IMR-90 (cell line): ENCODE measurements around the gene PPP1R9B. TPM values are rescaled to one million over a fixed set of nuclear protein-coding genes. Genes with fewer than 3 reads are reported as not detected.
A peak's percentile ranks its signal among the peaks of the same experiment; 100 is the strongest.

Experiments used
- ATAC-seq: fragments of 200-7000 bp; cut with Tn5 transposase; 2 replicates; pipeline ENCODE4 v1.9.1; 2020; ENCODE audit warnings: low read depth, mild to moderate bottlenecking, moderate library complexity
- BruUV-seq: library from RNA; stranded (reverse); fragments of 400-500 nt; replicated peaks from 2 replicates; lab custom pipeline; 2021; lab: Mats Ljungman, UMichigan
- CTCF ChIA-PET: fragments of 300-600 bp; formaldehyde crosslinking; extraction: SDS; loops from one replicate; lab custom pipeline; 2021; ENCODE audit warnings: antibody characterized with exemption; lab: Yijun Ruan, JAX
- POLR2A ChIA-PET: fragments of 300-600 bp; sonication (Branson Sonifier 250); formaldehyde crosslinking; loops from one replicate; lab custom pipeline; 2022; ENCODE audit warnings: antibody characterized with exemption; ENCODE audit not compliant: unreplicated experiment; lab: Charles Lee
- DNase-seq: peaks from one replicate; pipeline ENCODE4 v3.0.0; 2013
- H2AFZ ChIP-seq: replicated peaks from 2 replicates; pipeline ENCODE3; 2013; ENCODE audit warnings: low read length, mild to moderate bottlenecking; ENCODE audit not compliant: poor library complexity
- H2AK5ac ChIP-seq: 2 replicates; pipeline ENCODE4 v1.6.1; 2013; ENCODE audit warnings: low read depth, low read length, inconsistent platforms
- H2AK9ac ChIP-seq: replicated peaks from 2 replicates; pipeline ENCODE3; 2013; ENCODE audit warnings: mild to moderate bottlenecking, low read depth, low read length, moderate library complexity; ENCODE audit not compliant: poor library complexity
- H2BK120ac ChIP-seq: 2 replicates; pipeline ENCODE4 v1.6.1; 2013; ENCODE audit warnings: low read depth, low read length, inconsistent platforms
- H2BK15ac ChIP-seq: 3 replicates; pipeline ENCODE4 v1.6.1; 2013; ENCODE audit warnings: low read depth, low read length, inconsistent platforms
- H2BK20ac ChIP-seq: 2 replicates; pipeline ENCODE4 v1.6.1; 2013; ENCODE audit warnings: low read depth, mild to moderate bottlenecking, inconsistent platforms, low read length, moderate library complexity
- H2BK5ac ChIP-seq: 2 replicates; pipeline ENCODE4 v1.6.1; 2013; ENCODE audit warnings: mild to moderate bottlenecking, low read depth, low read length, inconsistent platforms; ENCODE audit not compliant: poor library complexity, severe bottlenecking
- H3K14ac ChIP-seq: replicated peaks from 2 replicates; pipeline ENCODE4 v1.6.1; 2013; ENCODE audit warnings: low read depth, low read length, inconsistent platforms
- H3K18ac ChIP-seq: 2 replicates; pipeline ENCODE4 v1.6.1; 2013; ENCODE audit warnings: low read depth, low read length, control low read depth
- H3K23ac ChIP-seq: 2 replicates; pipeline ENCODE4 v1.6.1; 2013; ENCODE audit warnings: low read depth, low read length, inconsistent platforms
- H3K27ac ChIP-seq: 2 replicates; pipeline ENCODE4 v1.5.1; 2013; ENCODE audit warnings: mild to moderate bottlenecking, control low read depth, low read length; ENCODE audit not compliant: insufficient read depth
- H3K27me3 ChIP-seq: 2 replicates; pipeline ENCODE4 v1.6.1; 2013; ENCODE audit warnings: low read length; ENCODE audit not compliant: control insufficient read depth, insufficient read depth
- H3K36me3 ChIP-seq: 2 replicates; pipeline ENCODE4 v1.6.1; 2013; ENCODE audit warnings: low read length, mixed read lengths; ENCODE audit not compliant: control insufficient read depth, insufficient read depth
- H3K4ac ChIP-seq: 2 replicates; pipeline ENCODE4 v1.6.1; 2013; ENCODE audit warnings: low read depth, low read length, inconsistent platforms
- H3K4me1 ChIP-seq: 2 replicates; pipeline ENCODE4 v1.6.1; 2013; ENCODE audit warnings: low read length, mixed read lengths; ENCODE audit not compliant: control insufficient read depth, insufficient read depth
- H3K4me2 ChIP-seq: 2 replicates; pipeline ENCODE4 v1.6.1; 2013; ENCODE audit warnings: low read depth, mild to moderate bottlenecking, control low read depth, low read length, moderate library complexity
- H3K4me3 ChIP-seq: 2 replicates; pipeline ENCODE4 v1.5.1; 2013; ENCODE audit warnings: low read depth, mild to moderate bottlenecking, control low read depth, low read length, moderate library complexity; ENCODE audit not compliant: insufficient read depth
- H3K56ac ChIP-seq: 2 replicates; pipeline ENCODE4 v1.6.1; 2013; ENCODE audit warnings: low read length, inconsistent platforms; ENCODE audit not compliant: insufficient read depth; ENCODE audit errors: extremely low read depth
- H3K79me1 ChIP-seq, 2 experiments: 2 replicates each; pipeline ENCODE4 v1.6.1; 2013; ENCODE audit warnings: low read length in 2 of 2, inconsistent platforms in 1 of 2, low read depth in 1 of 2
- H3K9ac ChIP-seq: 2 replicates; pipeline ENCODE4 v1.6.1; 2013; ENCODE audit warnings: low read depth, low read length, control low read depth
- H3K9me1 ChIP-seq: 2 replicates; pipeline ENCODE4 v1.6.1; 2013; ENCODE audit warnings: low read length, inconsistent platforms; ENCODE audit not compliant: insufficient read depth
- H3K9me3 ChIP-seq: 2 replicates; pipeline ENCODE4 v1.6.1; 2013; ENCODE audit warnings: low read length; ENCODE audit not compliant: control insufficient read depth, insufficient read depth
- H4K20me1 ChIP-seq: 2 replicates; pipeline ENCODE4 v1.6.1; 2013; ENCODE audit warnings: low read length, inconsistent platforms; ENCODE audit not compliant: insufficient read depth
- H4K5ac ChIP-seq: 2 replicates; pipeline ENCODE4 v1.6.1; 2013; ENCODE audit warnings: mild to moderate bottlenecking, low read depth, low read length, control low read depth
- H4K8ac ChIP-seq, 2 experiments: 2 replicates each; pipeline ENCODE4 v1.6.1; 2013; ENCODE audit warnings: low read depth in 2 of 2, low read length in 2 of 2, control low read depth in 1 of 2, inconsistent platforms in 1 of 2
- H4K91ac ChIP-seq: 2 replicates; pipeline ENCODE4 v1.6.1; 2013; ENCODE audit warnings: low read depth, low read length, inconsistent platforms; ENCODE audit not compliant: insufficient read depth
- NFE2L2 ChIP-seq: fragments of 150-350 bp; IDR thresholded peaks from 2 replicates; pipeline ENCODE4 v1.6.1; 2016; ENCODE audit warnings: low read depth, mild to moderate bottlenecking, low read length
- POLR2A ChIP-seq: IDR thresholded peaks from 2 replicates; pipeline ENCODE4 v1.6.1; 2012; ENCODE audit warnings: mild to moderate bottlenecking, low read depth, low read length
- USF2 ChIP-seq: fragments of 150-350 bp; IDR thresholded peaks from 2 replicates; pipeline ENCODE4 v1.6.1; 2017; ENCODE audit warnings: mild to moderate bottlenecking, antibody characterized with exemption, low read length, low read depth
- WGBS, 2 experiments: methylation state at CpG; one replicate each; pipeline versions ENCODE4 v1.1.5 to v1.1.7; 2013; ENCODE audit warnings: missing lambda C conversion rate in 2 of 2; ENCODE audit not compliant: insufficient read length in 1 of 2; ENCODE audit errors: extremely low coverage in 2 of 2; 5-methylcytosine and 5-hydroxymethylcytosine counted together
- dilution Hi-C: fragments of 300-500 bp; cut with HindIII; formaldehyde crosslinking; loops from one replicate; pipeline ENCODE4 v1.14.3; 2018; ENCODE audit warnings: low sequenced_read_pairs; ENCODE audit not compliant: unreplicated experiment
- in situ Hi-C: fragments of 300-500 bp; cut with MboI; formaldehyde crosslinking; loops from 3 replicates; pipeline ENCODE4 v1.14.3; 2019; ENCODE audit warnings: low sequenced_read_pairs, inconsistent platforms, mixed read lengths
- intact Hi-C: fragments of 100-400 bp; cut with micrococcal nuclease; formaldehyde crosslinking; loops from 2 replicates; pipeline ENCODE4 v1.10.0; 2022
- polyA plus RNA-seq, 3 experiments: library from polyadenylated mRNA; depleted of rRNA; stranded (reverse); fragments of >200 nt; gene quantifications; 2 replicates each; pipeline ENCODE4 v1.2.3, GENCODE V29; 2012; ENCODE audit warnings: low replicate concordance in 1 of 3
- total RNA-seq: library from RNA; depleted of rRNA; stranded (reverse); fragments of >200 nt; gene quantifications from 2 replicates; pipeline ENCODE4 v1.2.3, GENCODE V29; 2012

Gene PPP1R9B
- total and polyA plus RNA-seq, 2 of the 4 experiments (the other 2 are of a cell fraction) = 23.0 to 28.0 TPM

DNA sequence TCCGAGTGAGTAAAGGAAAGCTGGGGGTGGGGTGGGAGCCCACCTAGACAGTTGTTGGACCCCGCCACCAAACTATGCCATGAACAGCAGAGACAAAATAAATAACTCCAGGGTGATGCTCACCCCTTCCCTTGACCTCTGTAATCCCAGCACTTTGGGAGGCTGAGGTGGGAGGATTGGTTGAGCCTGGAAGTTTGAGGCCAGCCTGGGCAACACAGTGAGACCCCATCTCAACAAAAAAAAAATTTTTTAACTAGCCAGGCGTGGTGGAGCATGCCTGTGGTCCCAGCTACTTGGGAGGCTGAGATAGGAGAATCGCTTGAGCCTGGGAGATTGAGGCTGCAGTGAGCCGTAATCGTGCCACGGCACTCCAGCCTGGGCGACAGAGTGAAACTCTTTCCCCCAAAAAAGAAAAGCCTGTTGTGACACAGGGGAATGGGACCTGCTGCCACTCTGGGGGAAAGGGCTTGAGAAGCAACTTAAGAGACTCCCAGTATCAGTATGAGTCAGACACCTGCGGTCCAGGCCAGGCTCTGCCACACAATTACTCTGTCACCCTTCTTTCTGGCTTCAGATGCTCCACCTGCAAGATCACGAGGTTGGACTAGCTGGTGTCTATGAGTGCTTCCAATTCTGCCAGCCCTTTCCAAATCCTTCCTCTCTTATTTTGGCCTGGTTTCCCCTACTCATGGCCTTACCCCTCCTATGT, 20.3 kb upstream of the PPP1R9B start:
- no peak overlapping the region for H4K8ac ChIP-seq
- H3K9me3 ChIP-seq = no peaks in the 10 kb centered on the region
- intact Hi-C loops (no loop called here), in situ Hi-C loops (loop anchor here (10.0 kb wide), 1 partner anchor 114 kb away; no protein-coding TSS in a partner anchor), dilution Hi-C loops (no loop called here)
- WGBS, 2 experiments = 80% methylated on average over 1 of the region's 10 CpGs; no CpG with 5 or more reads in 1 of the 2 experiments
- BruUV-seq = no TSS peak
- no peak overlapping the region for H4K5ac ChIP-seq
- peak overlapping the region; percentile 60 for H2AK9ac ChIP-seq
- H3K4me3 ChIP-seq = no peak overlapping the region
- ATAC-seq (no peak), DNase-seq (no peak)
- H2AK5ac ChIP-seq = peak overlapping the region; percentile 87
- H2BK15ac ChIP-seq = peak overlapping the region; percentile 36; the same call in 1 of the 3 replicates
- H2AFZ ChIP-seq = peak overlapping the region; percentile 64
- no peak overlapping the region for H4K91ac ChIP-seq
- no peak overlapping the region for H3K9ac ChIP-seq
- H3K79me1 ChIP-seq = peaks cover 3 to 19% of the 10 kb centered on the region in 2 experiments; a peak in 2 of 4 replicates
- H3K56ac ChIP-seq = no peak overlapping the region
- peak overlapping the region; percentile 80; the same call in 1 of the 2 replicates for H2BK120ac ChIP-seq
- no peak overlapping the region for H3K27ac ChIP-seq
- 0 out of 2 replicates have a peak overlapping the region, but pooled peaks have one; percentile 15 for H3K23ac ChIP-seq
- no peak overlapping the region for H2BK20ac ChIP-seq
- H2BK5ac ChIP-seq = no peak overlapping the region
- H3K36me3 ChIP-seq = peaks cover 2% of the 10 kb centered on the region; the same call in 1 of the 2 replicates
- no peaks in the 10 kb centered on the region for H3K27me3 ChIP-seq
- H3K9me1 ChIP-seq = peaks cover 9% of the 10 kb centered on the region; the same call in 1 of the 2 replicates
- H3K14ac ChIP-seq = no peak overlapping the region
- no peaks in the 10 kb centered on the region for H4K20me1 ChIP-seq
- ChIA-PET CTCF (interaction anchor here (3.0 kb wide), 1 partner anchor 124 kb away, joined by 54 read pairs; no protein-coding TSS in a partner anchor), POLR2A (no interaction called here)
- H3K18ac ChIP-seq = no peak overlapping the region
- TF ChIP-seq POLR2A = peak; percentile 26; the same call in 1 of the 2 replicates
- TF ChIP-seq NFE2L2 = no peak
- TF ChIP-seq USF2 = no peak
- peaks cover 10% of the 10 kb centered on the region for H3K4me1 ChIP-seq
- H3K4me2 ChIP-seq = no peak overlapping the region
- H3K4ac ChIP-seq = peak overlapping the region; percentile 73
